Activated CD8-positive, alpha-beta memory T cell treated with anti-CD3 and anti-CD28 coated beads for 1 hour (primary cell): Measurements from ENCODE around the gene PPM1A.

Source experiments
- DNase-seq, 2 donors: peaks; one replicate each; pipeline ENCODE4 v3.0.0-alpha.2; 2020; ENCODE audit warnings: low read depth in 1 of 2; ENCODE audit errors: extremely low read depth in 1 of 2

PPM1A gene

DNA sequence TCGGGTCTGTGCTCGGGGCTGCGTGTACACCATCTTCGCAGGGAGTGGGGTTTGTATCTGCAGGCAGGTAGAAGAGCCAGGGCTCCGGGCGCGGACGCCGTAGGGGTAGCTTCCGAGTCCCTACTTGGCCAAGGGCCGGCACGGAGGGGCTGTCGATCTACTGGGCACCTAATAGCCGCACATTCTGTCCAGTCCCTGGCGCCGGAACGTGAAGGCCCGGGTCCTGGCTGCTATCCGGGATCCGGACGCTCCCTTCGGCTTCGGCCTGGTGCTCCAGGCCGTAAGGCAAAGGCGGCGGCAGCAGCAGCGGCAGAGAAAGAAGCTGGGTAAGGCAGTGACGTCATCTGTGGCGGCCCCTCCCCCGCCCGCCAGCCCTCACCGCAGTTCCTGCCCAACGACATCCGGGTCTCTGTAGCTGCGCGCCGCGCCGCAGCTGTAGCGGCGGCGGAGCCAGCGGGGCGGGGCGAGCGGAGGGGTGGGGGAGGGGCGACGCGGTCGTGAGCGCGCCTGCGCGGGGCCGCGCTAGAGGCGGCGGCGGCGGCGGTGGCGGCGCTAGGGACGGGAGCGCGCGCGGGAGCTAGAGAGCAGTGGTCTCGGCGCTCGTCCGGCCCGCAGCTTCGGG, at the start of gene PPM1A:
TSS of gene PPM1A (plus strand) at position 525 of the 622 bp plus-strand sequence. CDS start 33,483 bp downstream, outside the sequence.
- DNase-seq: peak; percentile 89 to 95

GRCh38 chr14:60199321-60199720, 49.7 kb upstream of the PPM1A start:
- DNase-seq: no peak

- no peak for DNase-seq
These were observed 44.7 kb upstream of the PPM1A start for GRCh38 chr14:60204104-60204842.

- no peak for DNase-seq
These were observed 43.9 kb upstream of the PPM1A start for GRCh38 chr14:60204843-60205774.

DNA sequence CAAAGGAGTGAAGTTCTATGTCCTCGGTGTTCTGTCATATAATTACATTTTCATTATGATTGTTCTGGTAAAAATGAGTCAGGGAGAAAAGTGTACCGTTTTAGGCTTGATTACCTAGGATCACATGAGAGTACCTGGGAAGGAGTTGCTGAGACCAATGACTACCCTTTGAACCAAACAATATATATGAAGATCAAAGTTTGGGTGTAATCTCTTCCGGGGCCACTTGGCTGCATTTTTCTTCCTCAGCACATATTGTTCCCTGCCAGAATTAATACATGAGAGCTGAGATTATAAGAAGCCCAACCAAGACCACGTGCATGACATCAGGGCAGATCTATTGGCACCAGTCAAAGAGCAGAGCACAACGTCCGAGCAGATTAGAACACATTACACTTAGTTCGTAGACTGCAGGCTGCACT, 42.8 kb upstream of the PPM1A start:
- no peak for DNase-seq

DNA sequence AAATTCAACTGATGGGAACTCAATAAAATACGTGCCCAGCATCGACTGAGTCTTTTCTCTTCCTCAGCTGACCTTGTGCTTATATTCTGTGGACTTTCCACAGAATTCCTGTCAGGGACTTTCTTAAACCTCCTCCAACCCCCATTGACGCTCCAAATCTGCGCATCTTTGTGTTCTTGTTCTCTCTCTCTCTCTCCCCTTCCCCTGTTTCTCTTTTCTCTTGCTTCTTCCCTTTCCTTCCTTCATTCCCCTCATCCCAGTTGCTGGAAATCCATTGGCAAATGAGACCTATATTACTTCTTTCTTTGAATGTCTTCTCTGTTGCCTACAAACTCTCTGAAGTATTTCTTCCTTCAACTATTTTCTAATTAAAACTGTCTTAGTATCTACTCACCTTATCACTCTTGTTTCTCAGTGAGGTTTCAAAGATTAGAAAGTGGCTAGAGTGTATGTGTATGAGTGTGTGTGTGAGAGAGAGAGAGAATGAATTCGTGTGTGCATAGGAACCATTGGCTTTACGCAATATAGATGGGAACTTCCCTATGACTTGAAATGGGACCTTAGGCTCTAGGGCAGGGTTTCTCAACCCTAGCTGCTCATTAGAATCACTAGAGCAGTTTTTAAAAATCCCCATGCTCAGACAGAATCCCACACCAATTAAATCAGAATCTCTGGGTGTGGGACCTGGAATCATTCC, 42.0 kb upstream of the PPM1A start:
- DNase-seq: no peak

DNA sequence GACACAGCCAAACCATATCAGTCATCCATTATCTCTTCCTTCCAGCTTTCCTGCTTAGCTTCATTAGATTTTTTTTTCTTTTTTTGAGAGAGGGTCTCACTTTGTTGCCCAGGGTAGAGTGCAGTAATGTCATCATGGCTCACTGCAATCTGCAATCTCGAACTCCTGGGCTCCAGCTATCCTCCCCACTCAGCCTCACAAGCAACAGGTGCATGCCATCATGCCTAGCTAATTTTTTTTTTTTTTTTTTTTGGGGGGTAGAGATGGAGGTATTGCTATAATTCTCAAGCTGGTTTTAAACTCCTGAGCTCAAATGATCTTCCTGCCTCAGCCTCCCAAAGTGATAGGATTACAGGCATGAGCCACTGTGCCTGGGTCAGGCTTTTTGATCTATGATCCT, 38.3 kb upstream of the PPM1A start:
- DNase-seq: no peak

- DNase-seq: no peak
These were observed 37.9 kb upstream of the PPM1A start for GRCh38 chr14:60211153-60211552.

DNA sequence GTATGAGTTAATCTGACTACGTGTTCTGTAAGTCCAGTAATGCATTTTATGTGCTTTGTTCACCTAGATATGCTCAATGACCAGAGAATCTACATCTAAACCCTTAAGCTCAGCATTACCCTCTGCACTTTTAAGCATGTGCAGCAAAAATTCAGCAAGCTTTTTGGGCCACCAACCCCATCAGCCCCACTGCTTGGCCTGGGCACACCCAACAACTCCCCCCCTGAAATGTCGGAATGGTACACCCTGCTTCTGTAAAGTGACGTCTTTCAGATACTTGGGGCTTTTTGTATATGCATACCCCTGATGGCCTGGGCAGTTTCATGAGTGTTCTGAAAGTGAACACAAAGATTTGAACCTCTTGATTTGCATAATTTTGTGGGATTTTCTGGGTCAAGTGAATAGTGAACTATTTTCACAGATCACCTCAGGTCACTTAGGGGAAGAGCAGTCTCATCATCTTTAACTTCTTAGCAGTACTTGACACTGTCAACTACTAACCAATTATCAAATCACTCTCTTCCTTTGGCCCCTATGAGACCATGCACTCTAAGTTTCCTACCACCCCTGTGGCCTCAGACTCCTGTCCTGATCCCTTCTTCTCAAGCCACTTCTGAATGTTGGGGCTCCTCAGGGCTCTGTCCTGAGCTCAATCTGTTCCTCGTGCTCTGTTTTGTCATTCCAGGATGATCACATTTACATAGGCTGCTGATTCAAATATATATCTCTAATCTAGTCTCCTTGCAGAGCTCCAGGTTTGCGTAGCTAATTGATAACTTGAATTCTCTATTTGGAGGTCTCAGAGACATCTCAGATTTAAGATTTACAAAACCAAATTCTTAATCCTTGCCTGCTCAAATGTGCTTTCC, 36.3 kb upstream of the PPM1A start:
- no peak for DNase-seq

- DNase-seq: no peak
These were observed 35.0 kb upstream of the PPM1A start for GRCh38 chr14:60214003-60214402.

DNA sequence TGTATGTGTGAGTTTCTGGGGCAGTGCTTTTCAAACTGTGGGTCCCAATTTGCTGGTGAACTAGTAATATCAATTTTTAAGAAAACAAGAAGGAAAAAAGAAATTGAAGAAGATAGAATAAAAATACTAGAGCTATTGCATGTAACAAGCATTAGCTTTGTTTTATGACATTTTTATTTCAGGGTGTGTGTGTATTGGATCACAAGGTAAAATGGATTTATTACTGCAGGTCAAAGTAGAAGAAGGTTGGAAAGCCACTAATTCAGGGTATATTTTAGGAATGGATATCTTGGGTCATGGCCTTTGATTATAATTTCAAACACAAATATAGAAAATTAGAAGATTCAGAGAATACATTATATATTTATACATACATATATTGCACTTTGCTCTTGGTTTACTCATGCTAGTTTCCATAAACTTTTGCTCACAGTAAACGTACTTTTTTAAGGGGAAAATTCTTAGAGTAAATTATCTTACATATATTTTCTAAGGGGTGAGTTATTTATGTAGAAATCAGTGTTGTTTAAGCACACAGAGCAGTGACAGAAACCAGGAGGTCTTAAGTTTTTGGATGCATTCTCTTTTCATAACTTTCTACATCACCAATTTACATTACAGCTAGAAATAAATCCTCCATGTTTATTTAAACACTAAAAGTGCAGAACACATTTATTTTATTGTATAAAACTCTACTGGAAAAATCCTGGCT, 34.5 kb upstream of the PPM1A start:
- no peak for DNase-seq

DNA sequence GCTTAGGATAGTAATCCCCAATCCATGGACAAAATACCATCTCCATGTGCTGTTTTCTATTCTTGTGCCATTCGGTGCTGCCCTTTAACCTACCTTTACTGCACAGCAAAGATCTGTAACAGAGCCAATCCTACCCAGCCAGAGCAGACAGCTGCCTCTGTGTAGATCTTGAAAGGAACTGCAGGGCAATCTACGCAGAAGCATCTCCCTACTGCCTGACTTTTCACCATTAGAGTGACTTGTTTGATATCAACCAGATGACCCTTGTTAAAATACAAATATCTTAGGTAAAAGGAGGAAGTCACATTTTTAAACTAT, 33.9 kb upstream of the PPM1A start:
- no peak for DNase-seq

- no peak for DNase-seq
These were observed 33.3 kb upstream of the PPM1A start for GRCh38 chr14:60215520-60216420.

DNA sequence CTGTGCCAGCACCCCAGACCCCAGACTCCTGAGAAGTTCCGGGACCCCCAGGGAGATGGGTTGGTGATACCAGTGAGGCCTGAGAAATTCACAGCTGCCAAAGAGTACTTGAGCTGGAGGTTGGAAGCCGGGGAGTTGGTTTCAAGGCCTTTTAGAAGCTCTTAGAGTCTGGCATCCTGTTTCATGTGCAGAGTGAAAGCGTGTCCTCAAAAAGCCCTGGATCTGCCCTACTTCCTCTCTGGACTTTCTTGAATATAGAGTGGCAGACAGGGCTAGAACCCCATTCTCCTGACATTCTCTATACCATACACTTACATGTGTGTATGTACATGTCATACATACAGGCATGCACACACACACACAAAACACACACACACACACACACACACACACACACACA, 31.3 kb upstream of the PPM1A start:
- DNase-seq: no peak

- DNase-seq: no peak
These were observed 28.9 kb upstream of the PPM1A start for GRCh38 chr14:60220084-60220483.

- DNase-seq: no peak
These were observed 28.1 kb upstream of the PPM1A start for GRCh38 chr14:60220917-60221316.

GRCh38 chr14:60221457-60221856, 27.6 kb upstream of the PPM1A start:
- DNase-seq: no peak

DNA sequence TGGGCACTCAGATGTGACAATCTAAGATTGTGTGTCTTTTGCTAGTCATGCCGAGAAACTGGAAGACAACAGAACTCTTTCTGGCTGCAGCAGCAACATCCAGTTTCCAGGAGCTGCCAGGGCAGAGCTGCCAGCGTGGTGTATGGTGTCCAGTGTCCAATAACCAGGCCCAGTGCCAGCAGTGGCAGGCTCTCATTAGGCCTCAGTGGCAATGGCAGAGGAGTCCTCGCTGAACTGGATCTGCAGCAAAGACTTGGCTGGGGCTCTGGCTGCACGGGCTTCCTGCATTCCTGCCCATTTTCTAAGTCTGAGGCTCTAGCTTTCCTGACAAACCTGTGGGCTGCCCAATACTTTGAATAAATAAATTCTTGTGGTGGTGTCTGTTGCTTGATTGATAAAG, 26.2 kb upstream of the PPM1A start:
- DNase-seq: no peak

- DNase-seq: no peak
These were observed 23.8 kb upstream of the PPM1A start for GRCh38 chr14:60225265-60225664.
